HFFc6 (cell line): Measurements from ENCODE around the gene LRP1-AS. TPM values are rescaled to one million over a fixed set of nuclear protein-coding genes. Genes with fewer than 3 reads are reported as not detected.

Experiments used
- DNase-seq: peaks from one replicate; pipeline ENCODE4 v3.0.0-alpha.2; 2018
- H3K27ac Mint-ChIP-seq: 2 replicates; pipeline ENCODE4 v1.8.0; 2020; ENCODE audit warnings: mild to moderate bottlenecking, mixed read lengths
- H3K27me3 Mint-ChIP-seq: 2 replicates; pipeline ENCODE4 v1.8.0; 2021; ENCODE audit warnings: mild to moderate bottlenecking, moderate library complexity, mixed read lengths; ENCODE audit not compliant: insufficient read depth
- H3K36me3 Mint-ChIP-seq: 2 replicates; pipeline ENCODE4 v1.8.0; 2021; ENCODE audit warnings: low read depth, mixed read lengths
- H3K4me1 Mint-ChIP-seq: 2 replicates; pipeline ENCODE4 v1.8.0; 2020; ENCODE audit warnings: low read depth, mixed read lengths
- H3K4me3 Mint-ChIP-seq: 2 replicates; pipeline ENCODE4 v1.8.0; 2020; ENCODE audit warnings: mild to moderate bottlenecking, moderate library complexity, mixed read lengths
- H3K9me3 Mint-ChIP-seq: 2 replicates; pipeline ENCODE4 v1.8.0; 2020; ENCODE audit warnings: mild to moderate bottlenecking, mixed read lengths
- CTCF ChIP-seq: fragments of 200-600 bp; sonication (generic); IDR thresholded peaks from 2 replicates; pipeline ENCODE4 v1.5.0; 2021; ENCODE audit warnings: antibody characterized with exemption, mild to moderate bottlenecking
- total RNA-seq, 6 experiments: library from RNA; stranded (reverse); fragmentation: NEBNext Ultra II Directional; extraction: Animal tissue kit (Norgen Biotek cat#: 25700); gene quantifications; 2 replicates in 1 of 6; 3 replicates in 5 of 6; pipeline ENCODE4 v1.2.3, GENCODE V29; 2021

The LRP1-AS gene
- total RNA-seq, 6 experiments from 2014 or later, result not detected

DNA sequence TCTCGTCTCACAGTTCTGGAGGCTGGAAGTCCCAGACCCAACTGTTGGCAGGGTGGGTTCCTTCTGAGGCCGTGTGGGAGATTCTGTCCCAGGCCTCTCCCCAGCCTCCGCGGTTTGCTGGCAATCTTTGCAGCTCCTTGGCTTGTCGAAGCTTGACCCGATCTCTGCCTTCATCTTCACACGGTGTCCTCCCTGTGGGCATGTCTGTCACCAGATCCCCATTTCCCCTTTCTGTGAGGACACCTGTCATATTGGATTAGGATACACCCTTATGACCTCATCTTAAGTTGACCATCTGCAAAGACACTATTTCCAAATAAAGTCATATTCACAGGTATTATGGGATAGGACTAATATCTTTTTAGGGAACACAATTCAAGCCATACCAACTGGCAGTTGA, 22.6 kb upstream of the LRP1-AS start:
- Mint-ChIP-seq H3K4me1 (peaks cover 61% of the 10 kb centered on the region), H3K27me3 (peaks cover 16% of the 10 kb centered on the region), H3K27ac (peak overlapping the region; percentile 29; the same call in 1 of the 2 replicates), H3K4me3 (no peak overlapping the region), H3K36me3 (peaks cover 51% of the 10 kb centered on the region), H3K9me3 (peaks cover 3% of the 10 kb centered on the region; the same call in 1 of the 2 replicates)
- no peak for TF ChIP-seq CTCF
- no peak for DNase-seq

- DNase-seq, result no peak
- Mint-ChIP-seq H3K36me3 (peaks cover 59% of the 10 kb centered on the region), H3K4me3 (no peak overlapping the region), H3K27ac (peak overlapping the region; percentile 33; the same call in 1 of the 2 replicates), H3K4me1 (peaks cover 69% of the 10 kb centered on the region), H3K9me3 (peaks cover 3% of the 10 kb centered on the region; the same call in 1 of the 2 replicates), H3K27me3 (peaks cover 21% of the 10 kb centered on the region)
- no peak for TF ChIP-seq CTCF
Observed at GRCh38 chr12:57169046-57169795, 21.8 kb upstream of the LRP1-AS start.

DNA sequence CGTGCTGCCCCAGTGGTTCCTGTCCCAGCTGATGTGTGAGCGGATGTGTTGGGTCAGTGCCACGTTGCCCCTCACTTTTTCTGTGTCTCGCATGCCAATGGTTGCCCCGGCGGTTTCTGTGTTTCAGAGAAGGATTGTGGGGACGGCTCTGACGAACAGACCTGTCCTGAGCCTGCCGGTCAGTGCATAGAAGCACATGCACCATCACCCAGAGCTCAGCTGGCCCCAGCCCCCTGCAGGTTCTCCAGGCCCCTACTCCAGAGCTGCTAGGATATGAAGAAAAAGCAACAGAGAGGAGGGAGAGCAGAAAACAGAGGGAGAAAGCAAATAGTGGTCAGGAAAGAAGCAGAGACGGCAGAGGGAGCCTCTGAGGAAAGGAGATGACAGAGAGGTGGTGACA, 20.6 kb upstream of the LRP1-AS start:
- DNase-seq, result no peak
- peaks cover 67% of the 10 kb centered on the region for H3K4me1 Mint-ChIP-seq
- H3K27ac Mint-ChIP-seq, result peak overlapping the region; percentile 45; the same call in 1 of the 2 replicates
- H3K36me3 Mint-ChIP-seq, result peaks cover 57% of the 10 kb centered on the region
- 0 out of 2 replicates have a peak, but pooled peaks have one; percentile 19 for TF ChIP-seq CTCF
- peaks cover 19% of the 10 kb centered on the region for H3K27me3 Mint-ChIP-seq
- no peak overlapping the region for H3K4me3 Mint-ChIP-seq
- peaks cover 1% of the 10 kb centered on the region; the same call in 1 of the 2 replicates for H3K9me3 Mint-ChIP-seq

GRCh38 chr12:57166971-57167371, 19.6 kb upstream of the LRP1-AS start:
- TF ChIP-seq CTCF, result no peak

DNA sequence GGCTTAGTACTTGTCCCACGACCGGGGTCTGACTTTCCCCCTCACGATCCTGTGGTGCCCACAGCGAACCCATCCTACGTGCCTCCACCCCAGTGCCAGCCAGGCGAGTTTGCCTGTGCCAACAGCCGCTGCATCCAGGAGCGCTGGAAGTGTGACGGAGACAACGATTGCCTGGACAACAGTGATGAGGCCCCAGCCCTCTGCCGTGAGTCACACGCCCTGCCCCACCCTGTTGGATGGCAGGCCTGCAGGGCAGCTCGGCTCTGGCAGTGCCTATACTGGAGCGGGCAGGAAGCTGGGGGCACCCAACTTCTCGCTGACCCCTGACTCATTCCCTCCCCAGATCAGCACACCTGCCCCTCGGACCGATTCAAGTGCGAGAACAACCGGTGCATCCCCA, 18.3 kb upstream of the LRP1-AS start:
- no peak overlapping the region for H3K4me3 Mint-ChIP-seq
- peak overlapping the region; percentile 92 for H3K27ac Mint-ChIP-seq
- TF ChIP-seq CTCF, result no peak
- no peaks in the 10 kb centered on the region for H3K9me3 Mint-ChIP-seq
- peaks cover 59% of the 10 kb centered on the region for H3K4me1 Mint-ChIP-seq
- peaks cover 17% of the 10 kb centered on the region for H3K27me3 Mint-ChIP-seq
- H3K36me3 Mint-ChIP-seq, result peaks cover 68% of the 10 kb centered on the region
- peak; percentile 28 for DNase-seq

More at GRCh38 chr12:57166971-57167371, 19.6 kb upstream of the LRP1-AS start:
- Mint-ChIP-seq H3K27me3 (peaks cover 17% of the 10 kb centered on the region), H3K9me3 (no peaks in the 10 kb centered on the region), H3K36me3 (peaks cover 57% of the 10 kb centered on the region), H3K27ac (peak overlapping the region; percentile 92), H3K4me1 (peaks cover 59% of the 10 kb centered on the region), H3K4me3 (peak overlapping the region; percentile 67)
- peak; percentile 85 for DNase-seq
